Measurements from ENCODE around the gene RPS27L.

The RPS27L gene

GRCh38 chr15:63196842-63197241 lies 39.6 kb upstream of the RPS27L start:
- TF ChIP-seq YY1 (tag by site-specific recombination; IDR thresholded peaks at IDR 0.05) (no peak), SCRT2 (tag by site-specific recombination; IDR thresholded peaks at IDR 0.05) (peak; percentile 92), KLF10 (tag by site-specific recombination; IDR thresholded peaks at IDR 0.05) (no peak), ZNF560 (tag by site-specific recombination; IDR thresholded peaks at IDR 0.05; ENCODE audit: borderline replicate concordance) (no peak), ZNF223 (tag by site-specific recombination; IDR thresholded peaks at IDR 0.05) (no peak), ZNF155 (tag by site-specific recombination; IDR thresholded peaks at IDR 0.05) (no peak), ZBTB26 (tag by site-specific recombination; optimal IDR thresholded peaks at IDR 0.05) (no peak), ZNF362 (tag by site-specific recombination; IDR thresholded peaks at IDR 0.05) (no peak), ZNF398 (tag by site-specific recombination; IDR thresholded peaks at IDR 0.05) (no peak), ZNF792 (tag by site-specific recombination; IDR thresholded peaks at IDR 0.05) (no peak), SCRT1 (tag by site-specific recombination; IDR thresholded peaks at IDR 0.05; ENCODE audit: borderline replicate concordance) (0 out of 2 replicates have a peak, but pooled peaks have one; percentile 18), ZBTB1 (tag by site-specific recombination; IDR thresholded peaks at IDR 0.05) (no peak), ZNF121 (tag by site-specific recombination; IDR thresholded peaks at IDR 0.05) (no peak), ZNF549 (tag by site-specific recombination; IDR thresholded peaks at IDR 0.05) (no peak), ZNF23 (tag by site-specific recombination; IDR thresholded peaks at IDR 0.05; ENCODE audit: borderline replicate concordance) (no peak)
- Histone ChIP-seq H3K4me3 (ENCODE audit: low read depth, low read length) (no peak overlapping the region), H3K9me3 (ENCODE audit: control insufficient read depth, insufficient read depth, low read depth, low read length) (no peaks in the 10 kb centered on the region), H3K27ac (ENCODE audit: extremely low read depth, low read depth, low read length) (no peak overlapping the region), H3K36me3 (ENCODE audit: control insufficient read depth in 2 of 2, insufficient read depth in 1 of 2, low read length in 2 of 2) (no peaks in the 10 kb centered on the region), H3K4me1 (ENCODE audit: control insufficient read depth, insufficient read depth, low read length) (peaks cover 10% of the 10 kb centered on the region; the same call in 1 of the 2 replicates)
- POLR2A ChIA-PET: interaction anchor here (1.6 kb wide), 1 partner anchor 39 kb away, joined by 4 read pairs; the partner anchor contains the start of gene RPS27L
- CTCF ChIA-PET: interaction anchor here (0.7 kb wide), 1 partner anchor 995 kb away, joined by 3 read pairs; no protein-coding TSS in a partner anchor

GRCh38 chr15:63195569-63196015 lies 38.3 kb upstream of the RPS27L start:
- no peak overlapping the region for H3K4me3 ChIP-seq (ENCODE audit: low read depth, low read length)
- ChIA-PET CTCF (interaction anchor here (1.1 kb wide), 1 partner anchor 103 kb away, joined by 4 read pairs; no protein-coding TSS in a partner anchor), POLR2A (no interaction called here)
- no peak overlapping the region for H3K27ac ChIP-seq (ENCODE audit: extremely low read depth, low read depth, low read length)
- no peaks in the 10 kb centered on the region for H3K36me3 ChIP-seq (ENCODE audit: control insufficient read depth in 2 of 2, insufficient read depth in 1 of 2, low read length in 2 of 2)
- H3K4me1 ChIP-seq (ENCODE audit: control insufficient read depth, insufficient read depth, low read length): peaks cover 10% of the 10 kb centered on the region; the same call in 1 of the 2 replicates
- no peaks in the 10 kb centered on the region for H3K9me3 ChIP-seq (ENCODE audit: control insufficient read depth, insufficient read depth, low read depth, low read length)
- TF ChIP-seq ZNF626 (tag by site-specific recombination; IDR thresholded peaks at IDR 0.05) (no peak), ZNF76 (tag by site-specific recombination; IDR thresholded peaks at IDR 0.05; ENCODE audit: borderline replicate concordance, low read depth) (no peak), ZFHX2 (tag by site-specific recombination; conservative IDR thresholded peaks at IDR 0.05) (no peak), PBX3 (CRISPR knock-in tag; IDR thresholded peaks at IDR 0.05) (no peak), ZFP37 (tag by site-specific recombination; IDR thresholded peaks at IDR 0.05) (no peak), GLI4 (tag by site-specific recombination; IDR thresholded peaks at IDR 0.05) (no peak), ZNF280D (tag by site-specific recombination; IDR thresholded peaks at IDR 0.05) (no peak), ZNF777 (tag by site-specific recombination; IDR thresholded peaks at IDR 0.05; ENCODE audit: borderline replicate concordance) (no peak), ZNF174 (tag by site-specific recombination; IDR thresholded peaks at IDR 0.05) (no peak), ZBTB20 (tag by site-specific recombination; IDR thresholded peaks at IDR 0.05) (no peak)

All from HEK293 (cell line).